ENCODE measurements around the gene GPR183.

GRCh38 chr13:99289271-99289670 is 17.9 kb downstream of the GPR183 start:
- TF ChIP-seq, protein P1, sequence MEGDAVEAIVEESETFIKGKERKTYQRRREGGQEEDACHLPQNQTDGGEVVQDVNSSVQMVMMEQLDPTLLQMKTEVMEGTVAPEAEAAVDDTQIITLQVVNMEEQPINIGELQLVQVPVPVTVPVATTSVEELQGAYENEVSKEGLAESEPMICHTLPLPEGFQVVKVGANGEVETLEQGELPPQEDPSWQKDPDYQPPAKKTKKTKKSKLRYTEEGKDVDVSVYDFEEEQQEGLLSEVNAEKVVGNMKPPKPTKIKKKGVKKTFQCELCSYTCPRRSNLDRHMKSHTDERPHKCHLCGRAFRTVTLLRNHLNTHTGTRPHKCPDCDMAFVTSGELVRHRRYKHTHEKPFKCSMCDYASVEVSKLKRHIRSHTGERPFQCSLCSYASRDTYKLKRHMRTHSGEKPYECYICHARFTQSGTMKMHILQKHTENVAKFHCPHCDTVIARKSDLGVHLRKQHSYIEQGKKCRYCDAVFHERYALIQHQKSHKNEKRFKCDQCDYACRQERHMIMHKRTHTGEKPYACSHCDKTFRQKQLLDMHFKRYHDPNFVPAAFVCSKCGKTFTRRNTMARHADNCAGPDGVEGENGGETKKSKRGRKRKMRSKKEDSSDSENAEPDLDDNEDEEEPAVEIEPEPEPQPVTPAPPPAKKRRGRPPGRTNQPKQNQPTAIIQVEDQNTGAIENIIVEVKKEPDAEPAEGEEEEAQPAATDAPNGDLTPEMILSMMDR (IDR thresholded peaks at IDR 0.05; ENCODE audit: insufficient read depth, low read length, poor library complexity, severe bottlenecking) = no peak
- no peak for TF ChIP-seq EZH2phosphoT487 (conservative IDR thresholded peaks at IDR 0.05; ENCODE audit: low read length)
